Activated T-helper 1 cell treated with anti-CD3 and anti-CD28 coated beads, Interleukin-12 subunit alpha, Interleukin-12 subunit beta, Interleukin-2, Interleukin-4 antibody, amounts not matched to agents 30 ng/mL and 10 ng/mL and 1 ng/mL, durations not matched to agents 14 hours and 24 hours and 36 hours (primary cell): ENCODE measurements around the gene TMEM263. TPM values are rescaled to one million over a fixed set of nuclear protein-coding genes. Genes with fewer than 3 reads are reported as not detected.

ENCODE experiments used
- DNase-seq: peaks from one replicate; pipeline ENCODE4 v3.0.0; 2021; ENCODE audit warnings: low spot score
- H3K27ac Mint-ChIP-seq: one replicate; pipeline ENCODE4 v1.8.0; 2021; ENCODE audit warnings: mild to moderate bottlenecking, mixed read lengths
- H3K27me3 Mint-ChIP-seq: one replicate; pipeline ENCODE4 v1.8.0; 2022; ENCODE audit warnings: mild to moderate bottlenecking, moderate library complexity, mixed read lengths; ENCODE audit not compliant: insufficient read depth
- H3K36me3 Mint-ChIP-seq: one replicate; pipeline ENCODE4 v1.8.0; 2021; ENCODE audit warnings: low read depth, mixed read lengths
- H3K4me1 Mint-ChIP-seq: one replicate; pipeline ENCODE4 v1.8.0; 2021; ENCODE audit warnings: low read depth, mixed read lengths
- H3K4me3 Mint-ChIP-seq: one replicate; pipeline ENCODE4 v1.8.0; 2021; ENCODE audit warnings: mild to moderate bottlenecking, moderate library complexity, mixed read lengths
- H3K9me3 Mint-ChIP-seq: one replicate; pipeline ENCODE4 v1.8.0; 2021; ENCODE audit warnings: mixed read lengths
- intact Hi-C: fragments of 100-400 bp; cut with micrococcal nuclease; formaldehyde crosslinking; loops from one replicate; pipeline ENCODE4 v1.15.1; 2024
- total RNA-seq: library from RNA; stranded (reverse); gene quantifications from 2 replicates; pipeline ENCODE4 v1.2.3, GENCODE V29; 2022

The TMEM263 gene
- total RNA-seq, result 25.5 and 25.9 TPM in 2 replicates

DNA sequence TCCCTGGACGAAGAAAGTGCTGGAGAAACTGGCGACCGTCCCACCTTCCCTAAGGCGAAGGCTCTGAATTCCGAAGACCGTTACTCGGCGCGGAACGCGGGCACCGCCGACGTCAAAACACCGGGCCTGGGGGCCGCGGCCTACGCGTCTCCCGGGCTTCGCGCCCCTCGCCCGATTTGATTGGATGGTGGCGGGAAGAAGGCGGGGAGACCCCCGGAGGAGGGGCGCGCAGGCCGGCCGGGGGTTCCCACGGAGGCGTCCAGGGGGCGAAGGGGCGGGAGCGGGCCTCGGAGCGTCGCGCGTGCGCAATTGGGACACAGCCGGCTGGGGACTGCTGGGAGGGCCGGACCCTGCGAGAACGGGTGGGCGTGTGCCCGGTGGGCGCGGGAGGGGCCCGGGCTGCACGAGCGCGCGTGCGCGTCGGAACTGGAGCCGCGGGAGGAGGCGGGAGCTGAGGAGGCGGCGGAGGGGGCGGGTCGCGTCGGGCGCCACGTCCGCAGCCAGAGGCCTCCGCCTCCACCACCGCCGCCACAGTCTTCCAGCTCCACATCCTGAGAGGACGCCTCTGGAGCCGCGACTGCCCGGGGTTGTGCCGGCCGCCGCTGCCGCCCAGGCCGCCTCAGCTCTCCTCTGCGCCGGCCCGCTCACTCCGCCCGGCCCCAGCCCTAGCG lies at the start of gene TMEM263:
Gene TMEM263 (plus strand): TSS at position 531 of the 671 bp plus-strand sequence. CDS start 11,210 bp downstream, outside the sequence.
- Mint-ChIP-seq H3K36me3 (peaks cover 7% of the 10 kb centered on the region), H3K4me3 (peak within 1 kb of the TSS; percentile 97), H3K4me1 (peaks cover 21% of the 10 kb centered on the region), H3K9me3 (peaks cover 4% of the 10 kb centered on the region), H3K27me3 (peaks cover 3% of the 10 kb centered on the region), H3K27ac (peak within 1 kb of the TSS; percentile 94)
- peak; percentile 90 for DNase-seq
- intact Hi-C loops, result loop anchor here (1.0 to 5.0 kb wide), 9 partner anchors 31 to 707 kb away; partner anchors contain the start of genes CKAP4, POLR3B, RIC8B and TCP11L2

DNA sequence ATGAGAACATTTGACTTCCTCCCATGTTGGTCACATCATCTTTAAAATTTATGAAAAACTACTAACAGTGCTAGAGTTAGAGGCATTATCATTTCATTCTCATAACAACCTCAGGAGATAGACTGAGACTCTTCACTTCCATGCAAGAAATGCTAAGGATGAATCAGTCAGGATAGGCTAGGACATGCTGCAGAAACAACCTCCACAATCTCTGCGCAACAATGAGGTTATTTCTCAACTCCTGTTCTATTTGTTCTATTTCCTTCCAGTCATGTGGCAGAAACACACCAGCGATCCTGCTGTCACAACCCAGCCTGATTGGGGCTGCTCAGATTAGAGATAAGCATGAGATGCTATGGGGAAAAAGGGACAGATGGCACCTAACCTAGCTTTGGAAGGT lies 49.0 kb upstream of the TMEM263 start:
- intact Hi-C loops, result loop anchor here (1.0 kb wide), 1 partner anchor 9 kb away; no protein-coding TSS in a partner anchor
- Mint-ChIP-seq H3K27me3 (peaks cover 16% of the 10 kb centered on the region), H3K4me3 (no peak overlapping the region), H3K4me1 (peaks cover 32% of the 10 kb centered on the region), H3K9me3 (no peaks in the 10 kb centered on the region), H3K27ac (no peak overlapping the region), H3K36me3 (no peaks in the 10 kb centered on the region)
- no peak for DNase-seq

GRCh38 chr12:106907411-106907810 lies 48.3 kb upstream of the TMEM263 start:
- Mint-ChIP-seq H3K9me3 (no peaks in the 10 kb centered on the region), H3K4me3 (no peak overlapping the region), H3K27ac (no peak overlapping the region), H3K27me3 (peaks cover 13% of the 10 kb centered on the region), H3K36me3 (no peaks in the 10 kb centered on the region), H3K4me1 (peaks cover 34% of the 10 kb centered on the region)
- no peak for DNase-seq
- intact Hi-C loops, result loop anchor here (1.0 kb wide), 1 partner anchor 8 kb away; no protein-coding TSS in a partner anchor

DNA sequence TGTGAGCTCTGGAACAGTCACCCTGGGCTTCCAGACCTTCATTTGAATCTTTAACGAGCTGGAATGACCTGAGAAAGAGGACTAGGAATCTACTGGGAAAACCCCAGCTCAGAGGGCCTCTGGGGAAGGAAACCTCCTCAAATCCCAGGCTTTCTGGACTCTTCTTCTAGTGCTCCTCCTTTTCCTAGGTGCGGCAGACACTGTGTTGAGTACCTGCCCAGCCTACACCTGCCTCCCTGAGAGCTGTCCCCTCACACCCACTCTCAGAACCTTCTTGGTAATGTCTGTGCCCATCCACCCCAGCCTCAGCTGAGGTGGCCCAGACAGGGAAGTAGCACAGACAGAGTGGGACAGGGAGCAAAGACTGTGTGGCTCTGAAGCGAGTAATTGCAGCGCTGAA lies 47.9 kb upstream of the TMEM263 start:
- Mint-ChIP-seq H3K4me3 (no peak overlapping the region), H3K27me3 (peaks cover 9% of the 10 kb centered on the region), H3K9me3 (no peaks in the 10 kb centered on the region), H3K36me3 (no peaks in the 10 kb centered on the region), H3K4me1 (peaks cover 32% of the 10 kb centered on the region), H3K27ac (no peak overlapping the region)
- intact Hi-C loops, result loop anchor here (1.0 kb wide), 1 partner anchor 7 kb away; no protein-coding TSS in a partner anchor
- no peak for DNase-seq

DNA sequence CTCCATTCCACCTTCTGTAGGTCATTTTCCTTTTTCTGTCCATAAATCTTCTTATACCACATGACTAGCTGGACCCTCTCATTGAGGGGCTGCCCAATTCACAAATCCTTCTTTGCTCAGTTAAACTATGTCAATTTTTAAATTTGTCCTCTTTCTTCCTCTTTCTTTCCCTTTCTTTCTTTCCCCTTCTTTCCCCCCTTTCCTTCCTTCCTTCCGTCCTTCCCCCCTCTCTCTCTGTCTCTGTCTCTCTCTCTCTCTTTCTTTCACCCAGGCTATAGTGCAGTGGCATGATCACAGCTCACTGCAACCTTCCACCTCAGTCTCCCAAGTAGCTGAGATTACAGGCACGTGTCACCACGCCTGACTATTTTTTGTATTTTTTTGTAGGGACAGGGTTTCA lies 47.1 kb upstream of the TMEM263 start:
- Mint-ChIP-seq H3K4me1 (peaks cover 25% of the 10 kb centered on the region), H3K9me3 (no peaks in the 10 kb centered on the region), H3K27ac (no peak overlapping the region), H3K27me3 (peaks cover 9% of the 10 kb centered on the region), H3K36me3 (no peaks in the 10 kb centered on the region), H3K4me3 (no peak overlapping the region)
- no peak for DNase-seq
- intact Hi-C loops, result no loop called here

- Mint-ChIP-seq H3K4me3 (no peak overlapping the region), H3K9me3 (no peaks in the 10 kb centered on the region), H3K27ac (no peak overlapping the region), H3K27me3 (peaks cover 3% of the 10 kb centered on the region), H3K4me1 (peaks cover 30% of the 10 kb centered on the region), H3K36me3 (no peaks in the 10 kb centered on the region)
- no peak for DNase-seq
- intact Hi-C loops, result no loop called here
Measured at GRCh38 chr12:106910202-106910601, 45.5 kb upstream of the TMEM263 start.

GRCh38 chr12:106911581-106911980 lies 44.1 kb upstream of the TMEM263 start:
- H3K36me3 Mint-ChIP-seq, result no peaks in the 10 kb centered on the region
- peaks cover 37% of the 10 kb centered on the region for H3K4me1 Mint-ChIP-seq
- DNase-seq, result no peak
- no peak overlapping the region for H3K27ac Mint-ChIP-seq
- H3K9me3 Mint-ChIP-seq, result no peaks in the 10 kb centered on the region
- intact Hi-C loops, result no loop called here
- peaks cover 3% of the 10 kb centered on the region for H3K27me3 Mint-ChIP-seq
- no peak overlapping the region for H3K4me3 Mint-ChIP-seq

DNA sequence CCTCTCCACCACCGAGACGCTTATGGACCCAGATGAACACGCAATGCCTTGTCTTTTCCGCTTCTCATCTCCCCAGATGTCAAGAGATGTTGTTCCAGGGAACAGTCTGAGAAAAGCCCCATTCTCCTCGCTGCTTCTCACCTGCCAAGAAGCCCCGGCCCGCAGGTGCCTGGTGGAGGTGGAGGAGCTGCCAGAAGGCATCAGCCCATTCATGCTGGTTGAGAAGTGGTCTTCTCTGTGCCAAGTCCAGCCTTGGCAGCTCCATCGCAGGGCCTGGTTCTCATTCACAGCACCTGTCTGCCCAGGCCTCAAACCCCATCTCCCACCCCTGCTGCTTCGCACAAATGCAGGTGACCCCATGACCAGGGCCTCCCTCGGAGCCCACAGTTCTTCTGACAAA lies 42.3 kb upstream of the TMEM263 start:
- intact Hi-C loops, result no loop called here
- H3K27me3 Mint-ChIP-seq, result no peaks in the 10 kb centered on the region
- DNase-seq, result no peak
- no peak overlapping the region for H3K4me3 Mint-ChIP-seq
- H3K9me3 Mint-ChIP-seq, result no peaks in the 10 kb centered on the region
- H3K4me1 Mint-ChIP-seq, result peaks cover 34% of the 10 kb centered on the region
- H3K36me3 Mint-ChIP-seq, result no peaks in the 10 kb centered on the region
- peak overlapping the region; percentile 48 for H3K27ac Mint-ChIP-seq

GRCh38 chr12:106914796-106915634 lies 40.7 kb upstream of the TMEM263 start:
- H3K9me3 Mint-ChIP-seq, result no peaks in the 10 kb centered on the region
- H3K27ac Mint-ChIP-seq, result peak overlapping the region; percentile 83
- peak overlapping the region; percentile 8 for H3K4me3 Mint-ChIP-seq
- no peaks in the 10 kb centered on the region for H3K36me3 Mint-ChIP-seq
- peak; percentile 16 for DNase-seq
- intact Hi-C loops, result loop anchor here (1.0 to 5.0 kb wide), 8 partner anchors 8 to 688 kb away; partner anchors contain the start of genes CRY1, RFX4, RIC8B and TCP11L2
- H3K4me1 Mint-ChIP-seq, result peaks cover 34% of the 10 kb centered on the region
- peaks cover 2% of the 10 kb centered on the region for H3K27me3 Mint-ChIP-seq

DNA sequence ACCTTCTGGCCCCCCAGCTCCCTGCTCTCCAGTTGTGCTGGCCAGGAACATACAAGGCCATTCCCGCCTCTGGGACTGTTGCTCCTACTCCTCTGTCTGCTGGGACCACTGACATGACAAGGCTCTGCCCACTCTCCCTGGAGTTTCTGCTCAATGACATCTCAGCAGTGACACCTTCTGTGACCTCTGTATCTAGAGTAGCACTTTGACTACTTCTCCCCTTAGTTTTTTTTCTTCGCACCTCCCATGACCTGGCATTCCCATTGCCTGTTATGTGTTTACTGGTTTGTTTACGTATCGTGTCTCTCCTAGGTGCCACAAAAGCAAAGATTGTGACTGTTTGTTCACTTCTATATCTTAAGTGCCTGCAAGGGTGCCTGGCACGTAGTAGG lies 40.1 kb upstream of the TMEM263 start:
- Mint-ChIP-seq H3K4me3 (no peak overlapping the region), H3K27ac (peak overlapping the region; percentile 83), H3K27me3 (peaks cover 2% of the 10 kb centered on the region), H3K9me3 (no peaks in the 10 kb centered on the region), H3K4me1 (peaks cover 28% of the 10 kb centered on the region), H3K36me3 (no peaks in the 10 kb centered on the region)
- no peak for DNase-seq
- intact Hi-C loops, result loop anchor here (1.0 to 5.0 kb wide), 8 partner anchors 8 to 688 kb away; partner anchors contain the start of genes CRY1, RFX4, RIC8B and TCP11L2

DNA sequence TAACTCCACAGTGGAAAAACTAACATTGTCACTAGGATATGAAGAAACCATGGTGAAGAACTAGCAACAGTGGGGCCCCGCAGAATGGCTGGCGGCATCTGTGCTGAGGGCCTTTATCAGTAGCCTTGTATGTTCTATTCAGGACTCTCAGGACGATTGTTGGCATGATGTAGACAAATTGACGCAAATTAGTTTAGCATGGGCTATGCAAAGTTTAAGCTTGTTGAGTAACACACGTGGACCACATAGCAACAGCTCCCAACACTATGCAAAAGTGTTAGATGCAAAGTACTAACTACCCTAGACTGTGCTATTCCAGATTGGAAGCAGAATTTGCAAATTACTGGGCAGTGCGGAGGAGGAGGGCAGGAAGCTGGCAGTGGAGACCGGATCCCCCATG lies 38.2 kb upstream of the TMEM263 start:
- no peak overlapping the region for H3K4me3 Mint-ChIP-seq
- no peak overlapping the region for H3K27ac Mint-ChIP-seq
- no peaks in the 10 kb centered on the region for H3K36me3 Mint-ChIP-seq
- H3K27me3 Mint-ChIP-seq, result peaks cover 6% of the 10 kb centered on the region
- no peak for DNase-seq
- intact Hi-C loops, result loop anchor here (5.0 kb wide), 5 partner anchors 175 to 690 kb away; partner anchors contain the start of genes CRY1, RFX4 and TCP11L2
- no peaks in the 10 kb centered on the region for H3K9me3 Mint-ChIP-seq
- peaks cover 15% of the 10 kb centered on the region for H3K4me1 Mint-ChIP-seq

- H3K27ac Mint-ChIP-seq, result no peak overlapping the region
- H3K9me3 Mint-ChIP-seq, result no peaks in the 10 kb centered on the region
- peaks cover 9% of the 10 kb centered on the region for H3K27me3 Mint-ChIP-seq
- DNase-seq, result no peak
- no peak overlapping the region for H3K4me3 Mint-ChIP-seq
- no peaks in the 10 kb centered on the region for H3K36me3 Mint-ChIP-seq
- peaks cover 15% of the 10 kb centered on the region for H3K4me1 Mint-ChIP-seq
- intact Hi-C loops, result loop anchor here (5.0 kb wide), 5 partner anchors 174 to 691 kb away; partner anchors contain the start of genes CRY1, RFX4 and TCP11L2
Measured at GRCh38 chr12:106918746-106919145, 37.0 kb upstream of the TMEM263 start.
